ENCODE measurements around the gene PPP3R2. TPM values are rescaled to one million over a fixed set of nuclear protein-coding genes. Genes with fewer than 3 reads are reported as not detected.
"Not testable (repeated sequence)": the region's sequence is repeated elsewhere in the genome, so short reads cannot be mapped to it uniquely, and the experiment has no call there.

The PPP3R2 gene
- total and polyA plus RNA-seq, 2 experiments from 2014 or later: not detected

DNA sequence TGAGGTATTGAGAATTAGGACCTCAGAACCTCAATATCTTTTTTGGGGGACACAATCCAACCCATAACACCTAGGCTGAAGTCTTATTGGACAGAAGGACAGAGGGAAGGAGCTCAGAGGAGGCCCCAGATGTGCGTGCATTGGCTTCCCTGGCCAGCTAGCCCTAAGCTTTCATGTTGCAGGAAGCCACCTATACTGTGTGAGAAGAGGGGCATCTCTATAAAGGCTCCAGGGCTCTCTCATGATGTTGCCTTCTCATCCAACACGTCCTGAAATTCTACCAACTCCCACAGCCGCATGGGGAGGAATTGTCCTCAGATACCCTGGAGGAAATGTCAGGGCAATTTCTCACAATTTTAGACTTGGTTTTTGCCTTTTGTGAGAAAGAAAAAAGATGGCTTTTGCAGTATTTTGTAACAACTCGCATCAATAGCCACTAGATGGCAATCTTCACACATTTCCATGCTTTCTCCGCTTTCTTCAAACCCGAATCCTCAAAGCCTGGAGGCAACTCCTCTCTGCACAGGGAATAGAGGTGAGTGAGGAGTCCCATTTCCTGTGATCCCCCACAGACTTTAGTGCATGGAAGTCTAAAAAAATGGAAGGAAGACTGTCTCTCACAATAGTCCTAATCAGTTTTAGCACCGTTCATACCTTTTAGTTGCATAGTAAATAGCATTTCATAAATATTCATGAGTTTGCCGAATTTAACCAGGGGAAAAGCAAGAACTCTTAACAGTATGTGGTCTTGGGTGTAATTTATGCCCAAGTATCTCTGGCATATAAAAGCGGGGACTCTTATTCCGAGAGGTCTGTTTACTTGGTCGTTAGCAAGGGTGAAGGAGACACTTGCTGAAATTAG is 7.4 kb upstream of the PPP3R2 start:
- DNase-seq (ENCODE audit: low read depth in 1 of 2, low spot score in 1 of 2): peak; percentile 56 to 64

GRCh38 chr9:101593345-101593744 is 1.4 kb downstream of the PPP3R2 start:
- Histone ChIP-seq H3K4me3 (no peak overlapping the region), H3K27ac (no peak overlapping the region), H3K27me3 (no peaks in the 10 kb centered on the region), H3K36me3 (no peaks in the 10 kb centered on the region), H3K9me3 (ENCODE audit: low read depth) (no peaks in the 10 kb centered on the region), H3K4me1 (ENCODE audit: low read depth) (no peaks in the 10 kb centered on the region)
- no peak for DNase-seq (ENCODE audit: low read depth in 1 of 2, low spot score in 1 of 2)
- TF ChIP-seq, protein P1, sequence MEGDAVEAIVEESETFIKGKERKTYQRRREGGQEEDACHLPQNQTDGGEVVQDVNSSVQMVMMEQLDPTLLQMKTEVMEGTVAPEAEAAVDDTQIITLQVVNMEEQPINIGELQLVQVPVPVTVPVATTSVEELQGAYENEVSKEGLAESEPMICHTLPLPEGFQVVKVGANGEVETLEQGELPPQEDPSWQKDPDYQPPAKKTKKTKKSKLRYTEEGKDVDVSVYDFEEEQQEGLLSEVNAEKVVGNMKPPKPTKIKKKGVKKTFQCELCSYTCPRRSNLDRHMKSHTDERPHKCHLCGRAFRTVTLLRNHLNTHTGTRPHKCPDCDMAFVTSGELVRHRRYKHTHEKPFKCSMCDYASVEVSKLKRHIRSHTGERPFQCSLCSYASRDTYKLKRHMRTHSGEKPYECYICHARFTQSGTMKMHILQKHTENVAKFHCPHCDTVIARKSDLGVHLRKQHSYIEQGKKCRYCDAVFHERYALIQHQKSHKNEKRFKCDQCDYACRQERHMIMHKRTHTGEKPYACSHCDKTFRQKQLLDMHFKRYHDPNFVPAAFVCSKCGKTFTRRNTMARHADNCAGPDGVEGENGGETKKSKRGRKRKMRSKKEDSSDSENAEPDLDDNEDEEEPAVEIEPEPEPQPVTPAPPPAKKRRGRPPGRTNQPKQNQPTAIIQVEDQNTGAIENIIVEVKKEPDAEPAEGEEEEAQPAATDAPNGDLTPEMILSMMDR (IDR thresholded peaks at IDR 0.05; ENCODE audit: low read depth, low read length): no peak

More for the DNA sequence above, 7.4 kb upstream of the PPP3R2 start:
- Histone ChIP-seq H3K4me3 (no peak overlapping the region), H3K4me1 (ENCODE audit: low read depth) (no peaks in the 10 kb centered on the region), H3K9me3 (ENCODE audit: low read depth) (no peaks in the 10 kb centered on the region), H3K27me3 (no peaks in the 10 kb centered on the region), H3K36me3 (no peaks in the 10 kb centered on the region), H3K27ac (no peak overlapping the region)
- TF ChIP-seq, protein P1 (IDR thresholded peaks at IDR 0.05; ENCODE audit: low read depth, low read length): peak; percentile 66

- no peak for DNase-seq (ENCODE audit: low read depth in 1 of 2, low spot score in 1 of 2)
- Histone ChIP-seq H3K4me1 (ENCODE audit: low read depth) (no peaks in the 10 kb centered on the region), H3K9me3 (ENCODE audit: low read depth) (no peaks in the 10 kb centered on the region), H3K27me3 (no peaks in the 10 kb centered on the region), H3K36me3 (no peaks in the 10 kb centered on the region), H3K4me3 (no peak overlapping the region), H3K27ac (no peak overlapping the region)
- TF ChIP-seq, protein P1 (IDR thresholded peaks at IDR 0.05; ENCODE audit: low read depth, low read length): no peak
These were observed 2.0 kb downstream of the PPP3R2 start for GRCh38 chr9:101592788-101593187.

DNA sequence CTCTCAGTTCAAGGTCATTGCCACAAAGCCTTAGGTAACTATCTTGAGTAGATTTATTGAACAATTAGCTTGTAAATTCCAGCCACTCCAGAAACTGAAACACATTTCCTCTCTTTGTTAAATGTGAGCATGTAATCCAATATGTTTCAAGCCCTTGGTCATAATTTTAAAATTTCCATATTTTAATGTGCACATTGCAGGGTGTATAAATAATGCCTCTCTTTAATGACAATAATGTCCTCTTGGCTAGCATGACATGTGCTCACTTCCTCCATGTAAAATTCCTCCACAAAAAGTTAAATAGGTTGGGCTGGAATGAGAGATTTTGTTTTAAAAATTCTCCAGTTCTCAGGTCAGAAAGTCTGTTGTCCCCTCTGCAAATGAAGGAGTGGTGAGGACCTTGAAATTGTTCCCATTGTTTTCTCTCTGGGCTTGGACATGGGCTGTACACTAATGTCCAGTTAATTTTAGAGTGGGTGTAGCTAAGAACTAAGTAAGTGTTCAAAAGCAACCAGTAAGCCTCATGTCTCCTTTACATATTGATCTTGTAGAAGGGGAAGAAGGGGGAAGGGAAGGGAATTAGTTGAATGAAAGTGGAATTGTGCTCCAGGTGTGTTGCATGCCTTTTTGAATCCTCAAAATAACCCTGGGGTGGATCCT is 2.9 kb downstream of the PPP3R2 start:
- no peak overlapping the region for H3K4me3 ChIP-seq
- H3K4me1 ChIP-seq (ENCODE audit: low read depth): no peaks in the 10 kb centered on the region
- TF ChIP-seq, protein P1 (IDR thresholded peaks at IDR 0.05; ENCODE audit: low read depth, low read length): no peak
- DNase-seq (ENCODE audit: low read depth in 1 of 2, low spot score in 1 of 2): no peak
- no peaks in the 10 kb centered on the region for H3K9me3 ChIP-seq (ENCODE audit: low read depth)
- no peaks in the 10 kb centered on the region for H3K27me3 ChIP-seq
- no peak overlapping the region for H3K27ac ChIP-seq
- H3K36me3 ChIP-seq: no peaks in the 10 kb centered on the region

DNA sequence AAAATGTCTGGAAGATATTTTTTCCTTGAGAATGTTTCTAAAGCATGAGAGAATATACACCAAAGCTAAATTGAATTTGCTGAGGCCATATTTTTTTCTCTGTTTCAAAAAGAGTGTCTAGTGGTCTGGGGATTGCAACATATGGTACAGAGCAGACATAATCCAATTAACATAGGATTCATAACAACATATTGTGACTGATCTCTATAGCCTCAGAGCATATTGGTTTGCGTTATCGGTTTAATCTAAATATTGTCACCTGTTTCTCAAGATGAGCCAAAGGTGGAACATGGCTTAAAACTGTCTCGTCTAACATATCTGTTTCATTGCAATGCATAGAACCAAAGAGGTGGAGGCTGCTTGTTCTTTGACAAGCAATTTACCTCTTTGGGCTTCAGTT is 3.9 kb downstream of the PPP3R2 start:
- no peak for DNase-seq (ENCODE audit: low read depth in 1 of 2, low spot score in 1 of 2)
- Histone ChIP-seq H3K36me3 (no peaks in the 10 kb centered on the region), H3K9me3 (ENCODE audit: low read depth) (no peaks in the 10 kb centered on the region), H3K27me3 (no peaks in the 10 kb centered on the region), H3K4me1 (ENCODE audit: low read depth) (no peaks in the 10 kb centered on the region), H3K27ac (no peak overlapping the region), H3K4me3 (no peak overlapping the region)
- TF ChIP-seq, protein P1 (IDR thresholded peaks at IDR 0.05; ENCODE audit: low read depth, low read length): no peak

DNA sequence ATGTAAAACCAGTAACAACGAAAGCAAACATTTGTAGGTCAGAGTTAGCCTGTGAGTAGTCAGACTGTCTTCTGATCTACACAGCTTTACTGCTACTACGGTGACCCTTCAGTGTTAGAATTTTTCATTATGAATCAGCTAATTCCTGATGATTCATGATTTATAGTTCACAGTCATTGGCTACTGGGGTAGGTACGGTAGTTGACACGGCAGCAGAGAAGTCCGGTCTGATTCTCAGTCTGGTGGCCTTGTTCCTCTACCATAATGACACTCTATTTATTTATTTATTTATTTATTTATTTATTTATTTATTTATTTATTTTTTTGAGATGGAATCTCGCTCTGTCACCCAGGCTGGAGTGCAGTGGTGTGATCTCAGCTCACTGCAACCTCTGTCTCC is 4.7 kb downstream of the PPP3R2 start:
- H3K4me1 ChIP-seq (ENCODE audit: low read depth); DNase-seq (ENCODE audit: low read depth in 1 of 2, low spot score in 1 of 2); H3K27ac ChIP-seq; H3K27me3 ChIP-seq; H3K36me3 ChIP-seq; H3K4me3 ChIP-seq; H3K9me3 ChIP-seq (ENCODE audit: low read depth): not testable (repeated sequence)

Measured in cardiac muscle cell (in vitro differentiated cells and primary cell).